Measurements from ENCODE around the gene NBEAL2. TPM values are rescaled to one million over a fixed set of nuclear protein-coding genes. Genes with fewer than 3 reads are reported as not detected.
A peak's percentile ranks its signal among the peaks of the same experiment; 100 is the strongest.

The NBEAL2 gene
- total RNA-seq, 4 donors from 2014 or later: 4.1 to 8.7 (median 7.5) TPM

DNA sequence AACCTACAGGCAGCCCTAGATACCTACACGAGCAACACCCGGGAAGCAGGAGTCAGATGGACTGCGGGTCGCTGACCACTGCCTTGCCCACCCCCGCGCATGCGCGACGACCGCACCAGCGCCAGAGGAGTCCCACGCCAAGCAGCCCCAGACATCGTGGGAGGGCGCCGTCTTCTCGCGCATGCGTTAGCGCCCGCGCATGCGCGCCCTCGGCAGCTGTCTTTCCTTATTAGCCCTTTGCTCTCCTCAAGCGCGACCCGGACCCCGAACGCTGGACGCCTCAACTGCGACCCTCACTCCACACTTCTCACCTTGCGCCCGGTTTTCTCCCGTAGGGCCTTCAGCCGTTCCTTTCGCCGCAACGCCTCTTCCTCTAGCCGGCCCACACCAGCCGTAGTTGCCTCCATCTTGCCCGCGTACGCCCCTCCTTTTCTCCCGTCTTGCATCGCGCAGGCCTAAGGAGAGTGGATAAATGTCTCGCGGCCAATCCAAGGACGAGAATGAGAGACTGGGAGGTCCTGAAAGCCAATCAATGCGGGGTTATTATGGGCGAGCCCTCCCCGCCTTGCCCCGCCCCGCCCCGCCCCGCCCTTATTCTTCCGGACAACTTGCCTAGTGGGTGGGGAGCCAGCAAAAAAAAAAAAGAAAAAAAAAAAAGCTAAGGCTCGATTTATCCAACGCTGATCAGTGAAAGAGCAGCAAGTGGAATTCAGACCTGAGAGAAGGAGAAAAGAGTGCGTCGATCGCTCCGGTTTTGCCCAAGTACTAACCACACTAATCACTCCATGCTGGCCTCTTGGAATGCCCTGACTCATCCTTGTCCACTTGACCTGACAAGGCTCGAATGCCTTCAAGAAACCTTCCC, 2.9 kb upstream of the NBEAL2 start, which contains the start of gene CCDC12:
CCDC12 (minus strand) TSS at position 420 of the 865 bp plus-strand sequence; CDS start at position 407, 13 bp downstream.
- Histone ChIP-seq H3K4me1 (peaks cover 44 to 50% of the 10 kb centered on the region in 2 donors), H3K27me3 (no peaks in the 10 kb centered on the region), H3K9me3 (no peaks in the 10 kb centered on the region), H3K36me3 (no peaks in the 10 kb centered on the region), H3K4me3 (peak within 1 kb of the TSS; percentile 75 to 94 (median 88)), H3K27ac (peak within 1 kb of the TSS; percentile 93 to 98 (median 95))
- peak; percentile 89 to 95 for TF ChIP-seq POLR2A (IDR thresholded peaks at IDR 0.05)
- TF ChIP-seq, protein P1, sequence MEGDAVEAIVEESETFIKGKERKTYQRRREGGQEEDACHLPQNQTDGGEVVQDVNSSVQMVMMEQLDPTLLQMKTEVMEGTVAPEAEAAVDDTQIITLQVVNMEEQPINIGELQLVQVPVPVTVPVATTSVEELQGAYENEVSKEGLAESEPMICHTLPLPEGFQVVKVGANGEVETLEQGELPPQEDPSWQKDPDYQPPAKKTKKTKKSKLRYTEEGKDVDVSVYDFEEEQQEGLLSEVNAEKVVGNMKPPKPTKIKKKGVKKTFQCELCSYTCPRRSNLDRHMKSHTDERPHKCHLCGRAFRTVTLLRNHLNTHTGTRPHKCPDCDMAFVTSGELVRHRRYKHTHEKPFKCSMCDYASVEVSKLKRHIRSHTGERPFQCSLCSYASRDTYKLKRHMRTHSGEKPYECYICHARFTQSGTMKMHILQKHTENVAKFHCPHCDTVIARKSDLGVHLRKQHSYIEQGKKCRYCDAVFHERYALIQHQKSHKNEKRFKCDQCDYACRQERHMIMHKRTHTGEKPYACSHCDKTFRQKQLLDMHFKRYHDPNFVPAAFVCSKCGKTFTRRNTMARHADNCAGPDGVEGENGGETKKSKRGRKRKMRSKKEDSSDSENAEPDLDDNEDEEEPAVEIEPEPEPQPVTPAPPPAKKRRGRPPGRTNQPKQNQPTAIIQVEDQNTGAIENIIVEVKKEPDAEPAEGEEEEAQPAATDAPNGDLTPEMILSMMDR (IDR thresholded peaks at IDR 0.05 in 4 of 5, conservative IDR thresholded peaks at IDR 0.05 in 1 of 5): no peak
- ATAC-seq (peak; percentile 89 to 92), DNase-seq (peak; percentile 98 to 99)
- in situ Hi-C loops (cut with MboI; ENCODE audit: low sequenced_read_pairs in 4 of 4) (no loop called here), intact Hi-C loops (cut with DNase I; ENCODE audit: low total_unique reads) (loop anchor here (2.0 to 5.0 kb wide), 3 partner anchors 28 to 188 kb away; partner anchors contain the start of gene SETD2)

- H3K9me3 ChIP-seq: no peaks in the 10 kb centered on the region
- no peaks in the 10 kb centered on the region for H3K27me3 ChIP-seq
- in situ Hi-C loops (cut with MboI; ENCODE audit: low sequenced_read_pairs in 4 of 4) (no loop called here), intact Hi-C loops (cut with DNase I; ENCODE audit: low total_unique reads) (loop anchor here (2.0 to 5.0 kb wide), 5 partner anchors 29 to 187 kb away; partner anchors contain the start of gene SETD2)
- H3K36me3 ChIP-seq: no peaks in the 10 kb centered on the region
- no peak overlapping the region for H3K4me3 ChIP-seq
- ATAC-seq (no peak), DNase-seq (no peak)
- H3K4me1 ChIP-seq: peaks cover 38 to 43% of the 10 kb centered on the region in 2 donors
- H3K27ac ChIP-seq: peak overlapping the region; percentile 89 to 98 (median 94)
- TF ChIP-seq POLR2A (IDR thresholded peaks at IDR 0.05): no peak
- TF ChIP-seq, protein P1 (IDR thresholded peaks at IDR 0.05 in 4 of 5, conservative IDR thresholded peaks at IDR 0.05 in 1 of 5): no peak
Observed at GRCh38 chr3:46977811-46978195, 1.7 kb upstream of the NBEAL2 start.

DNA sequence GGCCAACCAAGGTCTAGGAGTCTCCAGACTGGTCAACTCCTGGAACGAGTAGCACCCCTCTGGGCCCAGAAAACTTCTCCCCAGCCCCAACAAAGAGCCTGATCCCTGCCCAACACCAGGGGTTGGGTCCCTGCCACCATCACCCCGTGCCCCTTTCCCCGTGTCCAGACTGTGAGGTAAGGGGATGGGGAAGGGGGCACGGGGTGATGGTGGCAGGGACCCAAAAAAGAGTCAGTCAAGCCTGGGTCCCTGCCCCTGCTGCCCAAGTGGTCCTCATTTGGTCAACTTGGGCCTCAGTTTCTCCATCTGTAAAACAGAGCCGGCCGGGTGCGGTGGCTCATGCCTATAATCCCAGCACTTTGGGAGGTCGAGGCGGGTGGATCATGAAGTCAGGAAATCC, 1.1 kb upstream of the NBEAL2 start:
- no peaks in the 10 kb centered on the region for H3K27me3 ChIP-seq
- peak overlapping the region in 1 of 4 donors; percentile 71 for H3K4me3 ChIP-seq
- H3K36me3 ChIP-seq: no peaks in the 10 kb centered on the region
- TF ChIP-seq, protein P1 (IDR thresholded peaks at IDR 0.05 in 4 of 5, conservative IDR thresholded peaks at IDR 0.05 in 1 of 5): no peak
- no peak for TF ChIP-seq POLR2A (IDR thresholded peaks at IDR 0.05)
- intact Hi-C loops (cut with DNase I; ENCODE audit: low total_unique reads): loop anchor here (2.0 to 5.0 kb wide), 3 partner anchors 30 to 111 kb away; no protein-coding TSS in a partner anchor
- H3K9me3 ChIP-seq: no peaks in the 10 kb centered on the region
- peak overlapping the region; percentile 89 to 98 (median 94) for H3K27ac ChIP-seq
- H3K4me1 ChIP-seq: peaks cover 38 to 43% of the 10 kb centered on the region in 2 donors
- no peak for ATAC-seq
- no peak for DNase-seq
- in situ Hi-C loops (cut with MboI; ENCODE audit: low sequenced_read_pairs in 4 of 4): no loop called here

DNA sequence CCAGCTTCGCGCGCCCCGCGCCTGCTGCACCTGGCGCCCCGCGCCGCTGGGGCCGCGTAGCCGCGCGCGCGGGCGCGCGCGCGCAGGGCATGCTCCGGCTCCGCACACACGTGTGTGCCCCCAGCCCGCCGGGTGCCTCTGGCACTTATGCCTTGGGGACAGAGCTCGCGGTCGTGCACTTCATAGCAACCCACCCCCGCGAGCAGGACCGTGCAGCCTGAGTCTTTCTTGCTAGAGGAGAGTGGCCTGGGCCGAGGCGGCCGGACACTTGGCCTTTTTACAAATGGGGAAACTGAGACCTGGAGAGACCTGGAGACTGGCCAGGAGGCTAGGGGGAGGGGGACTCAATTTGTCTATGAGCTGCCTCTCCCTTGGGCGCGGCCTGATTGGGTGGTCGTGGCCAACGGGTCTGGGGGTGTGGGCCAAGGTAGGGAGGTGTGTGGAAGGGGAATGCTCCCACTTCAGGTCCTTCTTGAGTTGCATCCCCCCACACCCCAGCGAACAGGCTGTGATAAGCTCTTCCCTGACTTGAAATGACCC, 562 bp downstream of the NBEAL2 start:
- TF ChIP-seq POLR2A (IDR thresholded peaks at IDR 0.05): no peak
- TF ChIP-seq, protein P1 (IDR thresholded peaks at IDR 0.05 in 4 of 5, conservative IDR thresholded peaks at IDR 0.05 in 1 of 5): no peak
- Histone ChIP-seq H3K36me3 (no peaks in the 10 kb centered on the region), H3K27me3 (no peaks in the 10 kb centered on the region), H3K9me3 (no peaks in the 10 kb centered on the region), H3K27ac (peak overlapping the region; percentile 48 to 98 (median 92)), H3K4me3 (peak overlapping the region; percentile 60 to 88 (median 78)), H3K4me1 (peaks cover 24 to 29% of the 10 kb centered on the region in 2 donors)
- in situ Hi-C loops (cut with MboI; ENCODE audit: low sequenced_read_pairs in 4 of 4) (loop anchor here in 1 of 4 donors (10.0 kb wide), 1 partner anchor 65 kb away; no protein-coding TSS in a partner anchor), intact Hi-C loops (cut with DNase I; ENCODE audit: low total_unique reads) (loop anchor here (2.0 to 5.0 kb wide), 3 partner anchors 29 to 113 kb away; no protein-coding TSS in a partner anchor)
- no peak for DNase-seq
- ATAC-seq: peak in 1 of 2 donors; percentile 6

Data from gastrocnemius medialis (tissue), 4 donors.